CD14-positive monocyte (primary cell): ENCODE data around the gene DYRK1B. TPM values are rescaled to one million over a fixed set of nuclear protein-coding genes. Genes with fewer than 3 reads are reported as not detected.
A peak's percentile ranks its signal among the peaks of the same experiment; 100 is the strongest.
"Not testable (repeated sequence)": the region's sequence is repeated elsewhere in the genome, so short reads cannot be mapped to it uniquely, and the experiment has no call there.

Experiments used
- DNase-seq, 3 donors: peaks; one replicate each; pipeline ENCODE4 v3.0.0-alpha.2; 2011 to 2022
- H2AFZ ChIP-seq: 2 replicates; pipeline ENCODE4 v1.6.0; 2012; ENCODE audit warnings: mild to moderate bottlenecking, low read depth, low read length, inconsistent platforms; ENCODE audit not compliant: insufficient read depth, poor library complexity, severe bottlenecking
- H3K27ac ChIP-seq, 2 donors: 1 replicate in 1 of 2; 2 replicates in 1 of 2; pipeline ENCODE4 v1.5.1; 2012 to 2013; ENCODE audit warnings: low read length in 2 of 2, control low read depth in 1 of 2, inconsistent platforms in 1 of 2, low read depth in 1 of 2, mild to moderate bottlenecking in 1 of 2
- H3K27me3 ChIP-seq, 2 donors: one replicate each; pipeline versions ENCODE4 v1.6.0 to v1.6.1; 2011 to 2013; ENCODE audit warnings: low read length in 2 of 2; ENCODE audit not compliant: control insufficient read depth in 2 of 2, insufficient read depth in 2 of 2
- H3K36me3 ChIP-seq, 2 donors: replicated peaks in 1 of 2; 1 replicate in 1 of 2; 2 replicates in 1 of 2; pipeline versions ENCODE4 v1.5.1 to v1.6.1; 2012 to 2013; ENCODE audit warnings: low read length in 2 of 2, control low read depth in 1 of 2, inconsistent platforms in 1 of 2, mild to moderate bottlenecking in 1 of 2; ENCODE audit not compliant: insufficient read depth in 2 of 2, control insufficient read depth in 1 of 2
- H3K4me1 ChIP-seq, 2 donors: 1 replicate in 1 of 2; 2 replicates in 1 of 2; pipeline versions ENCODE4 v1.5.1 to v1.6.1; 2012 to 2013; ENCODE audit warnings: low read length in 2 of 2, control low read depth in 1 of 2, inconsistent platforms in 1 of 2, mild to moderate bottlenecking in 1 of 2, moderate library complexity in 1 of 2; ENCODE audit not compliant: insufficient read depth in 2 of 2, control insufficient read depth in 1 of 2
- H3K4me2 ChIP-seq: replicated peaks from 2 replicates; pipeline ENCODE3; 2012; ENCODE audit warnings: low read length, moderate library complexity, mild to moderate bottlenecking; ENCODE audit not compliant: poor library complexity, severe bottlenecking; ENCODE audit errors: extremely low read depth
- H3K4me3 ChIP-seq, 3 experiments: fragments of 200-600 bp in 1 of 3; sonication (generic) in 1 of 3; replicated peaks in 1 of 3; 1 replicate in 2 of 3; 2 replicates in 1 of 3; pipeline ENCODE4 v1.5.1; 2011 to 2013; ENCODE audit warnings: low read length in 3 of 3, mild to moderate bottlenecking in 3 of 3, control low read depth in 2 of 3, low read depth in 2 of 3, inconsistent platforms in 1 of 3, moderate library complexity in 1 of 3
- H3K79me2 ChIP-seq: 2 replicates; pipeline ENCODE4 v1.6.0; 2012; ENCODE audit warnings: mild to moderate bottlenecking, control low read depth, inconsistent platforms, low read length, moderate library complexity; ENCODE audit not compliant: insufficient read depth
- H3K9ac ChIP-seq: 2 replicates; pipeline ENCODE4 v1.6.0; 2017; ENCODE audit warnings: low read length, mild to moderate bottlenecking; ENCODE audit not compliant: insufficient read depth, poor library complexity, severe bottlenecking
- H3K9me3 ChIP-seq, 2 donors: replicated peaks in 1 of 2; 1 replicate in 1 of 2; 2 replicates in 1 of 2; pipeline versions ENCODE4 v1.5.1 to v1.6.1; 2012 to 2013; ENCODE audit warnings: low read length in 2 of 2, control low read depth in 1 of 2; ENCODE audit not compliant: control insufficient read depth in 1 of 2, insufficient read depth in 1 of 2
- H4K20me1 ChIP-seq: 2 replicates; pipeline ENCODE4 v1.6.0; 2012; ENCODE audit warnings: mild to moderate bottlenecking, low read length, control low read depth, moderate library complexity; ENCODE audit not compliant: insufficient read depth
- H3K27ac Mint-ChIP-seq, 7 donors: one replicate each; pipeline ENCODE4 v1.8.0; 2020; ENCODE audit warnings: mild to moderate bottlenecking in 7 of 7, mixed read lengths in 7 of 7, moderate library complexity in 6 of 7, inconsistent platforms in 2 of 7
- H3K27me3 Mint-ChIP-seq, 3 donors: one replicate each; pipeline ENCODE4 v1.8.0; 2021 to 2022; ENCODE audit warnings: low read depth in 3 of 3, mild to moderate bottlenecking in 3 of 3, mixed read lengths in 3 of 3, moderate library complexity in 3 of 3, inconsistent platforms in 1 of 3
- H3K36me3 Mint-ChIP-seq, 2 donors: one replicate each; pipeline ENCODE4 v1.8.0; 2020; ENCODE audit warnings: mixed read lengths in 2 of 2, inconsistent platforms in 1 of 2, mild to moderate bottlenecking in 1 of 2
- H3K4me1 Mint-ChIP-seq: one replicate; pipeline ENCODE4 v1.8.0; 2020; ENCODE audit warnings: mild to moderate bottlenecking, mixed read lengths
- H3K4me3 Mint-ChIP-seq, 2 donors: one replicate each; pipeline ENCODE4 v1.8.0; 2020; ENCODE audit warnings: mild to moderate bottlenecking in 2 of 2, mixed read lengths in 2 of 2, moderate library complexity in 1 of 2
- H3K9me3 Mint-ChIP-seq, 7 donors: one replicate each; pipeline ENCODE4 v1.8.0; 2020 to 2022; ENCODE audit warnings: mixed read lengths in 7 of 7, mild to moderate bottlenecking in 6 of 7, moderate library complexity in 6 of 7, inconsistent platforms in 2 of 7
- CTCF ChIP-seq: fragments of 200-600 bp; IDR thresholded peaks from one replicate; pipeline ENCODE4 v1.8.0; 2022; ENCODE audit warnings: antibody characterized with exemption, mild to moderate bottlenecking
- WGBS: methylation state at CpG from one replicate; pipeline ENCODE4 v1.1.5; 2013; ENCODE audit warnings: missing lambda C conversion rate; ENCODE audit not compliant: insufficient coverage; 5-methylcytosine and 5-hydroxymethylcytosine counted together
- intact Hi-C, 2 donors: fragments of 100-400 bp; cut with micrococcal nuclease; formaldehyde crosslinking; loops; one replicate each; pipeline versions ENCODE4 v1.15.0 to v1.15.1; 2023
- polyA minus RNA-seq: library from RNA; depleted of rRNA, polyadenylated mRNA; stranded (reverse); fragments of >200 nt; gene quantifications from 2 replicates; pipeline ENCODE4 v1.2.3, GENCODE V29; 2012
- polyA plus RNA-seq, 3 donors: library from polyadenylated mRNA; depleted of rRNA in 1 of 3; unstranded in 2 of 3; stranded (reverse) in 1 of 3; fragments of 300-500 nt in 2 of 3; fragments of >200 nt in 1 of 3; fragmentation: Illumina TruSeq in 2 of 3; gene quantifications; 1 replicate in 2 of 3; 2 replicates in 1 of 3; pipeline ENCODE4 v1.2.3, GENCODE V29; 2012 to 2021
- total RNA-seq, 12 experiments: library from RNA in 1 of 12; stranded (reverse) in 1 of 12; fragments of 120-200 nt in 1 of 12; gene quantifications; one replicate each; pipeline ENCODE4 v1.2.4 and lab custom pipeline; 2013 to 2026; ENCODE audit warnings: mixed read lengths in 6 of 12, inconsistent platforms in 1 of 12

Gene DYRK1B
- 5.9 TPM for total RNA-seq (2013)
- 10 to 100 TPM in 1 of 3 donors, 1 to 10 TPM in 2; 4.2 to 13.6 (median 6.5) TPM for polyA plus RNA-seq
- polyA minus RNA-seq, result 8.0 and 10.3 TPM in 2 replicates
- total RNA-seq (lab: John Stamatoyannopoulos, UW), result 3.1 to 17.9 (median 6.5) reads per million in 11 experiments

- Histone ChIP-seq H3K9me3 (no peaks in the 10 kb centered on the region), H3K4me3 (peak within 1 kb of the TSS; percentile 79 to 100 (median 95)), H3K79me2 (peaks cover 13% of the 10 kb centered on the region), H3K27ac (peak within 1 kb of the TSS; percentile 78 to 81), H2AFZ (peak within 1 kb of the TSS; percentile 94), H3K36me3 (peaks cover 54 to 64% of the 10 kb centered on the region in 2 donors), H3K4me2 (peak within 1 kb of the TSS; percentile 96), H3K9ac (peak within 1 kb of the TSS; percentile 71), H3K27me3 (no peaks in the 10 kb centered on the region), H4K20me1 (peaks cover 22% of the 10 kb centered on the region), H3K4me1 (peaks cover 27 to 34% of the 10 kb centered on the region in 2 donors)
- peak within 1 kb of the TSS; percentile 85 to 95 (median 93) for H3K27ac Mint-ChIP-seq
- TF ChIP-seq CTCF, result no peak
- peaks cover 32% of the 10 kb centered on the region for H3K4me1 Mint-ChIP-seq
- intact Hi-C loops, result loop anchor here in 1 of 2 donors (10.0 kb wide), 1 partner anchor 489 kb away; the partner anchor contains the start of gene SAMD4B
- peak; percentile 96 to 98 (median 98) for DNase-seq
- peaks cover 45 to 56% of the 10 kb centered on the region in 2 donors for H3K36me3 Mint-ChIP-seq
- no peaks in the 10 kb centered on the region for H3K9me3 Mint-ChIP-seq
- 0% methylated on average over 57 of the region's 59 CpGs for WGBS
- H3K27me3 Mint-ChIP-seq, result peaks cover 0 to 1% (median 0%) of the 10 kb centered on the region in 3 donors
- H3K4me3 Mint-ChIP-seq, result peak within 1 kb of the TSS; percentile 85 to 89
Observed at GRCh38 chr19:39833464-39834286, at the start of gene DYRK1B. TSS of gene DYRK1B (minus strand) at chr19:39834162. CDS start at chr19:39831867, 2,295 bp downstream.

GRCh38 chr19:39882645-39883044 is 48.7 kb upstream of the DYRK1B start:
- H3K4me3 Mint-ChIP-seq, H3K36me3 ChIP-seq, H3K36me3 Mint-ChIP-seq, H3K4me1 ChIP-seq, H3K9ac ChIP-seq, DNase-seq, H3K27ac Mint-ChIP-seq, intact Hi-C loops, H3K27ac ChIP-seq, H3K4me2 ChIP-seq, H3K79me2 ChIP-seq, H2AFZ ChIP-seq, H3K9me3 ChIP-seq, H4K20me1 ChIP-seq, H3K27me3 Mint-ChIP-seq, H3K4me3 ChIP-seq, H3K27me3 ChIP-seq, H3K9me3 Mint-ChIP-seq, H3K4me1 Mint-ChIP-seq: not testable (repeated sequence)
- 93% methylated on average over 3 of the region's 10 CpGs for WGBS

GRCh38 chr19:39881495-39882110 is 47.6 kb upstream of the DYRK1B start:
- H3K4me3 Mint-ChIP-seq, H3K27ac Mint-ChIP-seq, H3K4me3 ChIP-seq, H3K4me1 ChIP-seq, H3K36me3 ChIP-seq, H3K27me3 ChIP-seq, H3K9me3 Mint-ChIP-seq, H3K27me3 Mint-ChIP-seq, H3K9ac ChIP-seq, H3K79me2 ChIP-seq, H4K20me1 ChIP-seq, H3K27ac ChIP-seq, H3K9me3 ChIP-seq, intact Hi-C loops, H3K36me3 Mint-ChIP-seq, H2AFZ ChIP-seq, H3K4me2 ChIP-seq, H3K4me1 Mint-ChIP-seq: not testable (repeated sequence)
- 3% methylated on average over 7 of the region's 15 CpGs for WGBS
- DNase-seq, result peak; percentile 27 to 48 (median 30)
